Stimulated activated CD4-positive, alpha-beta T cell treated with anti-CD3 and anti-CD28 coated beads, TNF-alpha, amount 100 ng/mL, for 1 hour (primary cell): ENCODE results near the gene ERO1A.

Source experiments
- DNase-seq, 3 donors: peaks; one replicate each; pipeline ENCODE4 v3.0.0-alpha.2; 2020; ENCODE audit warnings: low read depth in 3 of 3, low spot score in 1 of 3

The ERO1A gene

GRCh38 chr14:52700701-52701172 is 5.4 kb upstream of the ERO1A start:
- no peak for DNase-seq

GRCh38 chr14:52694761-52695480 is 437 bp downstream of the ERO1A start:
- peak in 2 of 3 donors; percentile 18 to 27 for DNase-seq

GRCh38 chr14:52693532-52693931 is 1.8 kb downstream of the ERO1A start:
- DNase-seq: no peak

GRCh38 chr14:52693036-52693435 is 2.3 kb downstream of the ERO1A start:
- DNase-seq: no peak

- no peak for DNase-seq
These were observed 3.0 kb downstream of the ERO1A start for GRCh38 chr14:52692248-52692962.

- no peak for DNase-seq
These were observed 4.2 kb downstream of the ERO1A start for GRCh38 chr14:52690983-52691760.

GRCh38 chr14:52686176-52686575 is 9.2 kb downstream of the ERO1A start:
- DNase-seq: no peak

GRCh38 chr14:52683985-52684520 is 11.3 kb downstream of the ERO1A start:
- DNase-seq: no peak

GRCh38 chr14:52678591-52678990 is 16.8 kb downstream of the ERO1A start:
- DNase-seq: no peak

- DNase-seq: no peak
These were observed 31.5 kb downstream of the ERO1A start for GRCh38 chr14:52663850-52664249.

GRCh38 chr14:52661314-52661713 is 34.0 kb downstream of the ERO1A start:
- DNase-seq: no peak

GRCh38 chr14:52660832-52661231 is 34.5 kb downstream of the ERO1A start:
- no peak for DNase-seq

GRCh38 chr14:52660325-52660724 is 35.0 kb downstream of the ERO1A start:
- DNase-seq: no peak

GRCh38 chr14:52656905-52657304 is 38.5 kb downstream of the ERO1A start:
- no peak for DNase-seq

GRCh38 chr14:52650774-52651173 is 44.6 kb downstream of the ERO1A start:
- DNase-seq: no peak

GRCh38 chr14:52649511-52649910 is 45.8 kb downstream of the ERO1A start:
- no peak for DNase-seq

- DNase-seq: no peak
These were observed 53.6 kb downstream of the ERO1A start for GRCh38 chr14:52641745-52642144.

- DNase-seq: no peak
These were observed 55.2 kb downstream of the ERO1A start for GRCh38 chr14:52640137-52640536.

- DNase-seq: no peak
These were observed 75.7 kb downstream of the ERO1A start for GRCh38 chr14:52619687-52620086.

- DNase-seq: no peak
These were observed 76.8 kb downstream of the ERO1A start for GRCh38 chr14:52618602-52619001.

- DNase-seq: no peak
These were observed 85.2 kb downstream of the ERO1A start for GRCh38 chr14:52610187-52610586.
